Left lobe of liver (tissue), 2 donors: ENCODE results near the gene PDZD2. TPM values are rescaled to one million over a fixed set of nuclear protein-coding genes. Genes with fewer than 3 reads are reported as not detected.
"Not testable (repeated sequence)": the region's sequence is repeated elsewhere in the genome, so short reads cannot be mapped to it uniquely, and the experiment has no call there.

Experiments
- ATAC-seq: fragments of 200-7000 bp; cut with Tn5 transposase; one replicate; pipeline ENCODE4 v1.9.1; 2020; ENCODE audit warnings: mild to moderate bottlenecking, moderate library complexity
- DNase-seq: peaks from one replicate; pipeline ENCODE4 v3.0.0-alpha.2; 2020; ENCODE audit warnings: low spot score
- total RNA-seq: library from RNA; stranded (reverse); gene quantifications from one replicate; pipeline ENCODE4 v1.2.1, GENCODE V29; 2021
- donor health status: DM: no; HTN: no; CAD: no; lungs with moderate emphysema.
- donor health status: DM: no; HTN: yes; CAD: no.

The PDZD2 gene
- total RNA-seq, 1 donor from 2014 or later, result 0.63 TPM

GRCh38 chr5:31767335-31768031 is 128.6 kb downstream of the PDZD2 start:
- ATAC-seq (no peak), DNase-seq (no peak)

GRCh38 chr5:31768046-31768445 is 129.1 kb downstream of the PDZD2 start:
- no peak for DNase-seq
- no peak for ATAC-seq

GRCh38 chr5:31768784-31769183 is 129.9 kb downstream of the PDZD2 start:
- ATAC-seq (no peak), DNase-seq (no peak)

- no peak for DNase-seq
- ATAC-seq, result no peak
Observed at GRCh38 chr5:31769530-31769929, 130.6 kb downstream of the PDZD2 start.

GRCh38 chr5:31770132-31770720 is 131.3 kb downstream of the PDZD2 start:
- no peak for DNase-seq

GRCh38 chr5:31770998-31771397 is 132.1 kb downstream of the PDZD2 start:
- ATAC-seq (no peak), DNase-seq (no peak)

More at GRCh38 chr5:31770132-31770720, 131.3 kb downstream of the PDZD2 start:
- no peak for ATAC-seq

GRCh38 chr5:31771500-31771899 is 132.6 kb downstream of the PDZD2 start:
- DNase-seq (no peak), ATAC-seq (no peak)

- DNase-seq, ATAC-seq: not testable (repeated sequence)
Observed at GRCh38 chr5:31776294-31776693, 137.4 kb downstream of the PDZD2 start.

- ATAC-seq, result no peak
- no peak for DNase-seq
Observed at GRCh38 chr5:31776976-31777651, 138.2 kb downstream of the PDZD2 start.

GRCh38 chr5:31781772-31782171 is 142.8 kb downstream of the PDZD2 start:
- no peak for ATAC-seq
- DNase-seq, result no peak

GRCh38 chr5:31783086-31783645 is 144.2 kb downstream of the PDZD2 start:
- DNase-seq (no peak), ATAC-seq (no peak)

GRCh38 chr5:31783731-31784130 is 144.8 kb downstream of the PDZD2 start:
- ATAC-seq, result no peak
- no peak for DNase-seq

GRCh38 chr5:31786090-31786631 is 147.2 kb downstream of the PDZD2 start:
- no peak for DNase-seq
- ATAC-seq, result no peak

GRCh38 chr5:31794009-31794408 is 155.1 kb downstream of the PDZD2 start:
- no peak for ATAC-seq
- no peak for DNase-seq

- ATAC-seq (no peak), DNase-seq (no peak)
Observed at GRCh38 chr5:31798168-31798567, 159.2 kb downstream of the PDZD2 start.

GRCh38 chr5:31800351-31800750 is 161.4 kb downstream of the PDZD2 start:
- ATAC-seq (no peak), DNase-seq (no peak)

GRCh38 chr5:31805785-31806400 is 167.0 kb downstream of the PDZD2 start:
- no peak for ATAC-seq
- DNase-seq, result no peak

- DNase-seq (no peak), ATAC-seq (no peak)
Observed at GRCh38 chr5:31806561-31806960, 167.6 kb downstream of the PDZD2 start.

GRCh38 chr5:31807789-31808540 is 169.0 kb downstream of the PDZD2 start:
- no peak for DNase-seq
- no peak for ATAC-seq
